T-helper 1 cell treated with Interleukin-12 subunit alpha and Interleukin-12 subunit beta and Interleukin-4 antibody, amounts not matched to agents 30 ng/mL and 1 ng/mL, for 36 hours (primary cell): Measurements from ENCODE around the gene PEA15. TPM values are rescaled to one million over a fixed set of nuclear protein-coding genes. Genes with fewer than 3 reads are reported as not detected.

Source experiments
- intact Hi-C: fragments of 100-400 bp; cut with micrococcal nuclease; formaldehyde crosslinking; loops from one replicate; pipeline ENCODE4 v1.15.1; 2024
- total RNA-seq: library from RNA; stranded (reverse); gene quantifications from 2 replicates; pipeline ENCODE4 v1.2.3, GENCODE V29; 2022

The PEA15 gene
- total RNA-seq, 1 donor from 2014 or later, result 45.6 TPM

DNA sequence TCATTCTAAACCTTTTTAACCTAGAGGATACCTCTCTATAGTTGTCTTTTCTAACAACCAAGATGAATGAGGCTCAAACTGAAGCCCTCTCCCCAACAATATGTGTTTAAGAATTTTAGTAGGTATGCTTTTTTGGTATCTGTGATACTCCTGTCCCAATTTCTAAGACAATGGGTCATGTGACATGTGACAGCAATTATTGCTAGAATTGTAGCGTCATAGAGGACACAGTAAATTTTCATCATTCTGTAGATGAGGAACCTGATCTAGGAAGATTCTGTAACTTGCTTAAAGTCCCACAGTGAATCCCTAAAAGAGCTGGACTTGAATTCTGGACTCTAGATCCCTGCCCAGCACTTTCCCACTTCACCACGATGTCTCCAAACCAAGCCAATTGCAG lies 26.5 kb upstream of the PEA15 start:
- intact Hi-C loops, result no loop called here

DNA sequence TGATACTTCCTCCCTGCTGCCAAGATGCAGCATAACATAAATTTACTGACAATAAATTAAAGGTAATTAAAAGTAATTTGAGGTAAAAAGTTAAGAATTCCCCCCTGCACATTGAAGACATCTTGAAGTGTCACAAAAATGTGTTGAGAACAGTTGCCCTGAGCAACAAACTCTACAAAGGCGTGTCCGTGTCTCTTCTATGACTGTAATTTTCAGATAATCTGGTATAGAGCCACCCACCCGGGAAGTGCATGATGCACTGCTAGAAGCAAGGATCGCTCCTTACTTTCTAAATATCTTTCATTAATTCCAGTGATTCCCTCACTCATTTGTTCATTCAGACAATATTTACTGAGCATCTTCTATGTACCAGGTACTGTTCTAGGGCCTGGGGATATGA lies 25.8 kb upstream of the PEA15 start:
- intact Hi-C loops, result no loop called here

DNA sequence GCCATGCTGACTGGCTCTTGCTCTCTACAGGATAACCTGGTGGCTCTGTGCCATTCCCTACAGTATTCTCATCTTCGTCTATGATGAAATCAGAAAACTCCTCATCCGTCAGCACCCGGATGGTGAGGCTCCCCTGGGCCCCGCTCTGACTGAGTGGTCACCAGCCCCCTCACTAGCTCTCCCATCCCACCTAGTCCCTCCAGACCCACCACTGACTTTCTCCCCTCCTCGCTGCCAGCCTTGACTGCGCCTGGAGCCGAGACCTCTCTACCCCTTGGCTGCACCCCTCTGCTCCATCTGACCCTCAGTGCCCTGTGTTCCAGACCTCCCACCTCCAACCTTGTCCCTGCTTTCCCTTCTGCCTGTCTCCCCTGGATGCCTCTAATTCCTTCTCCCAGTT lies 18.9 kb upstream of the PEA15 start:
- intact Hi-C loops, result no loop called here

- intact Hi-C loops, result no loop called here
Observed at GRCh38 chr1:160186729-160187128, 18.5 kb upstream of the PEA15 start.

DNA sequence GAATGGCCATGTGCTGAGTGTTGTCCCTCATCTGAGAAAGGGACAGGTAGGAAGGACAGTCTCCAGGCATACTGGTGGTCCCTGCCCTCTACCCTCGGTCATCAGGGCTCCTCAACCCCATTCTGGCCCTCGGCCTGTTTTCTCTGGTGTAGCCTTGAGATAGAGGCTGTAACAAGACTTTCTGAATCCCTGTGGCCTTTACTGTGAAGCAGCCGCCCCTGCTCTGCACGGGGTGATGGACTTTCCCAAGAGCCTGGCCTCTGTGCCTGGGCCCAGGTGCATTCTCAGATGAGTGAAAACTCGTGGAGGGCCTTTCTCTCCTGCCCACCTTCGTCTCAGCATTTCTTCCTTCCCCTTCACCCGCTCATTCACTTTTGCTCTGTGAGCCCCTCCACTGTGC lies 17.8 kb upstream of the PEA15 start:
- intact Hi-C loops, result no loop called here

GRCh38 chr1:160188341-160188740 lies 16.8 kb upstream of the PEA15 start:
- intact Hi-C loops, result no loop called here

DNA sequence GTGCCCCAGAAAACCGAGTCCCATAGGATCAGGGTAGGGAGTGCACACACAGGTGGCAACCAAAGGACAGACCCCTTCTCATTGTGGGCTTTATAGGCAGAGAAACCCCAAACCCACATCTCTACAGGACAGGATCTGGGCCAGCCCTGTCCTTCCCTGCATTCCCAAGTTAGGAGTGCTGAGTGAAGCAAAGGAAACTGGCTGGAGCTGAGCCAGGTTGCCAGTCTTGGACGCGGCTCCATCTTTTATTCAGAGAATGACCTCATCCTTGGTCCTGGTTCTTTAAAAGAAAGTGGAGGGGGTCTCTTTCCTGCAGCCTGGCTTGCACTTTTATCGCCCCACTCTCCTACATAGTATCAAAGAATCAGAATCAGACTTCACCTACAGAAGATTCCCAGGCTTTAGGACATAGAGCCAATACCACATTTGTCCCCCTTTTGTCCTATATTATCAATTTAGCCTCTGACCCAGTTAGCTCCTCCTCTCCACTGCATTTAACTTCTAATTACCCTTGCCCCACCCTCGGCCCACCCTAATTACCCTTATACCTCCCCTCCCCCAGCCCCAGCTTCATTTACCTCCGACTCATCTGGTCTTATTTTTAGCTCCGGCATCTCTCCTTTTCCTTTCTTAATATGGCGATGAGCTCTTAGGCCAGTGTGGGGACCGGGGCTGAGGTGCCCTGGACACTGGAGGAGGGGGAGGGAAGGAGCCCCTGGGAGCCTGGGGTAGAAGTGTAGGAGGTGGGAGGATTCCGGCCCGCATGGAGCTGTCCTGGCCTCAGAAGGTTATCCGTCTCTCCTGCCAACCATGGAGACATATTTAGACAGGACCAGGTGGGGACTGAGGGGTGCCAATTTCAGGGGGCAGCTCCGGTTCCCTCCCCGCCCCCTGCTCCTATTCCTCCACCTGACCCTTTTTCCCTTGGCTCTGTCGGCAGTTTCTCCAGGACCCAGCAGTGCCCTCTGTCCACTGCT lies 15.2 kb upstream of the PEA15 start, which contains the start of gene CASQ1:
CASQ1 (plus strand) TSS at position 927 of the 977 bp plus-strand sequence. CDS start 177 bp downstream, outside the sequence.
- intact Hi-C loops, result loop anchor here (5.0 kb wide), 1 partner anchor 88 kb away; no protein-coding TSS in a partner anchor

GRCh38 chr1:160191756-160192155 lies 13.4 kb upstream of the PEA15 start:
- intact Hi-C loops, result loop anchor here (5.0 kb wide), 1 partner anchor 89 kb away; no protein-coding TSS in a partner anchor

DNA sequence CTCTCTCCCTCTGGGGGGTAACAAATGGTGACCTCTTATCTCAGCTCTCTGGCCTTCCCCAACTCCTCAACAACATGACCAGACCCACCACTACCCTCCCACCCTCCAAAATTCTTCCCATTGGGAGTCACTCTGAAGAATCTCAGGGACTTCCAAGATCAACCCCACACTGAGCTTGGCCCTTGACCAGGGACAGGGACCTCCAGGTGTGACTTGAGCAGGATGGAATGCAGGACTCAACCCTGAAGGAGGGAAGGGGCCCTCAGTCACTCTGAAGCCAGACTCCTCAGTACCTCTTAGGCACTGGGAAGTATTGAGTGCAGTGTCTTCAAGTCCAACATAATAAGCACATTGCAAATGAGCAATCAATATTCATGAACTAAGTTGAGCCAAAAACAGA lies 12.9 kb upstream of the PEA15 start:
- intact Hi-C loops, result loop anchor here (5.0 kb wide), 1 partner anchor 90 kb away; no protein-coding TSS in a partner anchor

- intact Hi-C loops, result loop anchor here (1.0 to 5.0 kb wide), 4 partner anchors 59 to 183 kb away; no protein-coding TSS in a partner anchor
Observed at GRCh38 chr1:160193091-160193819, 11.9 kb upstream of the PEA15 start.

DNA sequence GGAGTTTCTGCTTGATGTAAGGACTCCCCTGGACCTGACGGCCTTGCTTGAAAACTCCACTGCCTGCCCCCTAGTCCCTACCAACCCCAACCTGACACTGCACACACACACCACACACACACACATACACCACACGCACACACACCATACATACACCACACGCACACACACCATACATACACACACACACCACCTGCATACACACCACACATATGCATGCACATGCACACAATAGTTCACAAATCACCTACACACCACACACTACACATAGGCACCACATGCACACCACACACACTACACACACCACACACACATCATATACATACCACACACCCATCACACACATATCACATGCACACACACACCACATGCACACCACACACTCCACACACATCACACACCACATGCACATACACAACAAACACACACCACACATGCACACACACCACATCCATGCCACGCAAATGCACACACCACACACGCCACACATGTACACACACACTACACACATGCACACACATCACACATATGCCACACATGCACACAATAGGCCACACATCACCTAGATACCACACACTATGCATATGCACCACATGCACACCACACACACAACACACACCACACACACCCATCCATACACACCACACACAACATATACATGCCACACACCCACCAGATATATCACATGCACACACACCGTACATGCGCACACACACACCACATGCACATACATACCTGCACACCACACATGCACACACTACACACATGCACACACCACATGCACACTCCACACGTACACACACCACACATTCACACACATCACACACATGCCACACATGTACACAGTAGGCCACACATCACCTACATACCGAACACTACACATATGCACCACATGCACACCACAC lies 11.1 kb upstream of the PEA15 start:
- intact Hi-C loops, result loop anchor here (1.0 to 5.0 kb wide), 4 partner anchors 58 to 182 kb away; no protein-coding TSS in a partner anchor

- intact Hi-C loops, result loop anchor here (5.0 kb wide), 1 partner anchor 92 kb away; no protein-coding TSS in a partner anchor
Observed at GRCh38 chr1:160194737-160195059, 10.5 kb upstream of the PEA15 start.

DNA sequence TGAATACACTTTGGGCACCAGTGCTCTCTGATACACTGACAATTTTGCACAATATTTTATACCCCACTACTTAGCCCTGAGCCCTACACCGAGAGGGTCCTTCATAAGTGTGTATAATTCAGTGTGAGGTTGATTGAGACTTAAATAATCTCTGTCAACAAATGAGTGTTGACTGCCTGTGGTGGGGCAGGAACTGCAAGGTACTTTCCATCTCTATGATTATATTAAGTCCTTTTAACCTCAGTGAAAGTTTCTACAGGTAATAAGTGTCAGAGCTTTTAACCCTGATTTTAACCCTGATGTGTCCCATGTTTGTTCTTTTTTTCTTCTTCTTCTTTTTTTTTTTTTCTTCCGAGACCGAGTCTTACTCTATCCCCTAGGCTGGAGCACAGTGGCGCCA lies 9.0 kb upstream of the PEA15 start:
- intact Hi-C loops, result no loop called here

- intact Hi-C loops, result no loop called here
Observed at GRCh38 chr1:160197231-160197630, 8.0 kb upstream of the PEA15 start.

GRCh38 chr1:160200786-160201185 lies 4.4 kb upstream of the PEA15 start:
- intact Hi-C loops, result loop anchor here (10.0 kb wide), 1 partner anchor 276 kb away; the partner anchor contains the start of gene TAGLN2

GRCh38 chr1:160204526-160205241 lies 500 bp upstream of the PEA15 start:
- intact Hi-C loops, result loop anchor here (1.0 to 10.0 kb wide), 7 partner anchors 48 to 1127 kb away; partner anchors contain the start of genes AIM2, COPA, NCSTN and PEX19

DNA sequence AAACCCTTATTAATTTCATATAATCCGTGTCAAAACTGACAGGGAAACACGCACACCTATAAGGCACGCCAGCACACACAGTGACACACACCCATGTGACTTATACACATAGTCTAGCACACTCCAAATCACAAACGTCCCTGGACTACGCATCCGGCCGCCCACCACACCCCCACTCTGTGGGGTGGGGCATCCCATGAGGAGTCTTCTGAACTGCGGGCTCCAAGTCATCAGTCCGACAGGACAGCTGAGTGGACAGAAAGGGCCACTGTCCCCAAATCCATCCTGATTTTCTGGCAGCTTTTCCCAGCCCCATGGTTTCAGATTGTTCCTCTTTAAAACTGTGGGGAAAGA lies 829 bp downstream of the PEA15 start:
- intact Hi-C loops, result loop anchor here (2.0 to 10.0 kb wide), 3 partner anchors 175 to 1129 kb away; partner anchors contain the start of genes AIM2, PIGM and TAGLN2

DNA sequence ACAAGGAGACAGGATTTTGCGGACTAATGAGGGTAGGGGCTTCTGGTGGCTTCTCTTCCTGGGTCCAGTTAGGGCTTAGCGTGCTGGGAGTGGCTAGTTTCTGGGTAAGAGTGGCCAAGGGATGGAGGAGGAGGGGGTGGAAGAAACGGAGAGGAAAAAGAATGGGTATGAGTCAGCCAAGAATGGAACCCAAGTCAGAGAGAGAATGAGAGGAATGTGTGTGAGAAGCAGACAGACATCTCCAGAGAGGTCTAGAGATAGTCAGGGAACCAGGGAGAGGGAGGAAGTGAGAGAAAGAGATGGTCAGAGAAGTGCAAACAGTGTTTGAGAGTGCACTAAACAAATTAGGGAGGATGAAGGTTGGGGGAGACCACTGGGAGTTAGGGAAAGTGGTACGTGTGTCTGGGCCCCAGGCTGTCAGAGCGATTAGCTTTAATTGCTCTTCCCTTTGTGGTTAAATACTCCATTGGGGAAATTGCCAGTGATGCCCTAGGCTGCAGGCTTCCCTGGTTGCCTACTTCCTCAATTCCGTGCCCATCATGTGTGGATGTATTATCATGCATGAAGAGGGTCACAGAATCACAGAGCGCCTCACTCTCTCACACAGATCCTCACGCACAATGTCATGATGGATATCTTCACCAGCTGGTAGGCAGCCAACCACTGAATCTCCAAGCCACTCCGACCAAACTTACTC lies 1.4 kb downstream of the PEA15 start:
- intact Hi-C loops, result loop anchor here (2.0 to 10.0 kb wide), 3 partner anchors 176 to 1129 kb away; partner anchors contain the start of genes AIM2, PIGM and TAGLN2

GRCh38 chr1:160207118-160207650 lies 2.0 kb downstream of the PEA15 start:
- intact Hi-C loops, result loop anchor here (2.0 to 10.0 kb wide), 3 partner anchors 176 to 1130 kb away; partner anchors contain the start of genes AIM2, PIGM and TAGLN2
